GM08714 (cell line): ENCODE data around the gene AGAP1.

Source experiments
- H3K4me3 ChIP-seq: fragments of 200-500 bp; sonication (Bioruptor generic); 2 replicates; pipeline ENCODE4 v1.5.1; 2014; ENCODE audit warnings: mild to moderate bottlenecking, low read length, inconsistent platforms
- ZNF274 ChIP-seq: IDR thresholded peaks from 2 replicates; pipeline ENCODE4 v1.6.1; 2012; ENCODE audit warnings: mild to moderate bottlenecking, low read depth, low read length

AGAP1 gene

GRCh38 chr2:235640926-235641723 lies 147.3 kb downstream of the AGAP1 start:
- no peak overlapping the region for H3K4me3 ChIP-seq

GRCh38 chr2:235641956-235642355 lies 148.1 kb downstream of the AGAP1 start:
- H3K4me3 ChIP-seq, result no peak overlapping the region
- no peak for TF ChIP-seq ZNF274

More at GRCh38 chr2:235640926-235641723, 147.3 kb downstream of the AGAP1 start:
- no peak for TF ChIP-seq ZNF274

- H3K4me3 ChIP-seq, result no peak overlapping the region
- no peak for TF ChIP-seq ZNF274
Observed at GRCh38 chr2:235642446-235643098, 148.7 kb downstream of the AGAP1 start.

DNA sequence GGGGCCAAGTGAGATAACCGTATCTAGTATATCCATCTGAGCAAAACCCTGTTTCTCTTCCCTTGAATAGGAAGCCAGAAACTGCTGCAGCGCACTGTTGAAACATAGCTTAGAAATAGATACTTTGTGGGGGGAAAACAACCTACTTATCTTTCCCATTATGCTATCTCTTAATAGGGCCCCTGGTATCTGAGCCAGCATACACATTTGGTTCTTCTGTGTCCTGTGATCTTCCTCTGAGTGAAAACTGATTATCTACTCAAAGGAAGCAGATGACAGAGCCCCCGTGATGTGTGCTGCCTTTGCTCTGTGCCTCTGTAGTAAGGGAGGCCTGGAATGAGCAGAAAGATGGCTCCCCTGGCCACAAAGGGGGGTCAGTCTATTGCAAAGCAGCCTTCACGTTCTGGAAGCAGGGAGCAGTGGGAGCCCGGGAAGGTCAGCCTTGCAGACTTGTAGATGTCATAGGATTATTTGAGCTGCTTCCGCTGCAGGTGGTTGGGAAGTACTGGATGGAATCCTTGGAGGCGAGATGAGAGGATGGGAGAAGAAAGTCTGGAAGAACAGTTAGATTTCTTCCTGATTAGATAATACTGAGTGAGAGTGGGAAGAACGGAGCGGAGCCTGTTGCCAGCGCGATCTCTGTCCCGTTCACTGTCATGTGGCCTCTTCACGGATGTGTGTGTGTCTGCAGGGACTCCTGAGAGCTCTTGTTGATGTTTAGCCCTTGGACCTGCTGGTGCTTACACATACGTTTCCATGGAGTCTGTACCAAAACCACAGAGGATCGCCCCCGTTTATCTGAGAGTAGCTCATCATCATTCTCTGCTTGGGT lies 150.1 kb downstream of the AGAP1 start:
- no peak for TF ChIP-seq ZNF274
- no peak overlapping the region for H3K4me3 ChIP-seq

DNA sequence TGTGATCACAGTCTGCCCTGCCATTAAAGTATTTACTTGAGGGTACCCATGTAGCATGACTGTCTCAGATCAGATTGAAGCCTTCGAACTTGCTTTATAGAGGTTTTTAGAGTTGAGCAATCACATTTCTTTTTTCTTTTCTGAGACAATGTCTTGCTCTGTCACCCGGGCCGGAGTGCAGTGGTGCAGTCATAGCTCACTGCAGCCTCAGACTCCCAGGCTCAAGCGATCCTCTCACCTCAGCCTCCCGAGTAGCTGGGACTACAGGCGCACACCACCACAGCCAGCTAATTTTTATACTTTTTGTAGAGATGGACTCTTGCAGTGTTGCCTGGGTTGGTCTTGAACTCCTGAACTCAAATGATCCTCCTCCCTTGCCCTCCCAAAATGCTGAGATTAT lies 153.4 kb downstream of the AGAP1 start:
- TF ChIP-seq ZNF274, result no peak
- no peak overlapping the region for H3K4me3 ChIP-seq

GRCh38 chr2:235647877-235648276 lies 154.0 kb downstream of the AGAP1 start:
- H3K4me3 ChIP-seq, result no peak overlapping the region
- TF ChIP-seq ZNF274, result no peak

DNA sequence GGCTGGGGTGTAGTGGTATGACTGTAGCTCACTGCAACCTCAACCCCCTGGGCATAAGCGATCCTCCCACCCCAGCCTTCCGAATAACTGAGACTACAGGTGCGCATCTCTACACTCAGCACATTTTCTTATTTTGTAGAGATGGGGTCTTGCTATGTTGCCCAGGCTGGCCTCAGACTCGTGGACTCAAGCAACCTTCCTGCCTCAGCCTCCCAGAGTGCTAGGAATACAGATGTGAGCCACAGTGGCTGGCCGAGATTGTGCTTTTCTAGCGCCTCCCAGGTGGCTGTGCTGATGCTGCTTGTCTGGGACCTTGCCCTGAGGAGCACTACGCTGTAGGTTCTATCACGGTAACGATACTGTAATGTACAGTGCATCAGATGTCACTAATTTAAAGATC lies 155.6 kb downstream of the AGAP1 start:
- TF ChIP-seq ZNF274, result no peak
- H3K4me3 ChIP-seq, result no peak overlapping the region

DNA sequence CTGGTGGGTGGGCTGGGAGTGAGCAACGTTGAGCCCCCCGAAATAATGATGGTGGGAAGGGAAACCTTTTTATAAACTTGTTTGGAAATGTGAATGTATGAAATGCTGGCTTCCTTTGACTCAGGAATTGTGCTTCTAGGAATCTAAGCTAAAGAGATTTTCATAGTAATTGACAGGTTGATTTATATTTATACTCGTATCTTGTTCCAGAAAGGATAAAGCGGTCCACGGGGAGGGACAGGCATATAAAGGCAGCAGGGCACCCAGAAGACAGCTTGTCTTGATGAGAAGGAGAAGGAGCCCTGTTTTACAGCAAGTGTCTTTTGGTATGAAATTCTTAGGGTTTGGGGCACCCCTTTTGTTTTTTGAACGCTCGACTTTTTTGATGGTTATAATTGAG lies 157.8 kb downstream of the AGAP1 start:
- no peak for TF ChIP-seq ZNF274
- no peak overlapping the region for H3K4me3 ChIP-seq

DNA sequence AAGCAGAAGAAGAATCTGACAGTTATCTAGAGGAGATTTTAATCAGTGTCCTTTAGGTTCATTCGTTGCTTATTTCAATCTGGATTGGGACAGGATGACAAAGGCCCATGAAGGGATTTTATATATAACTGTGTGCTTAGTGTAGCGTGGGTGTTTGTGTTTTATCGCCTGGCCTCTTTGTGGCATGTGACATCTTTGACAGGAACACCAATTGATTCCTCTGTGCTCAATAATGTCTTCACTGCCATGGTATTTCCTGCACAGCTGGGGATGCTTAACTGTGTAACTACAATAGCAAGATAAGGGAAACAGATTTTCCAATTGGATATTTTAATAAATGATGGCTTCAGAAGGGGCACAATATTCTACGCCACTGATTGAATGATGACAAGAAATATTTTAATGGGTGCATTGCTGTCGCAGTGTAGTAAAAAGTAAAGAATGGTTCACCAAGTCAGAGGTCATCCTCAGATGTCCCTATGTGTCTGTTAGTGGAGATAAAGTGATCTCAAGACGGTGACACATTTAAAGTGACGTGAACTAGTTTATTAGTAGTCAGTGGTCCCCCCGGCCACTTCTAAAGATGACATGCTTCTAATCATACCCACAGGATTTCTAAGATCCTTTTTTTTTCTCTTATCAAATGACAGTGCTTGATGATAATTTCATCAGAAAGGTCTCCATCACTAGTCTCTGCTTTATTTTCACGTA lies 160.4 kb downstream of the AGAP1 start:
- TF ChIP-seq ZNF274, result no peak

DNA sequence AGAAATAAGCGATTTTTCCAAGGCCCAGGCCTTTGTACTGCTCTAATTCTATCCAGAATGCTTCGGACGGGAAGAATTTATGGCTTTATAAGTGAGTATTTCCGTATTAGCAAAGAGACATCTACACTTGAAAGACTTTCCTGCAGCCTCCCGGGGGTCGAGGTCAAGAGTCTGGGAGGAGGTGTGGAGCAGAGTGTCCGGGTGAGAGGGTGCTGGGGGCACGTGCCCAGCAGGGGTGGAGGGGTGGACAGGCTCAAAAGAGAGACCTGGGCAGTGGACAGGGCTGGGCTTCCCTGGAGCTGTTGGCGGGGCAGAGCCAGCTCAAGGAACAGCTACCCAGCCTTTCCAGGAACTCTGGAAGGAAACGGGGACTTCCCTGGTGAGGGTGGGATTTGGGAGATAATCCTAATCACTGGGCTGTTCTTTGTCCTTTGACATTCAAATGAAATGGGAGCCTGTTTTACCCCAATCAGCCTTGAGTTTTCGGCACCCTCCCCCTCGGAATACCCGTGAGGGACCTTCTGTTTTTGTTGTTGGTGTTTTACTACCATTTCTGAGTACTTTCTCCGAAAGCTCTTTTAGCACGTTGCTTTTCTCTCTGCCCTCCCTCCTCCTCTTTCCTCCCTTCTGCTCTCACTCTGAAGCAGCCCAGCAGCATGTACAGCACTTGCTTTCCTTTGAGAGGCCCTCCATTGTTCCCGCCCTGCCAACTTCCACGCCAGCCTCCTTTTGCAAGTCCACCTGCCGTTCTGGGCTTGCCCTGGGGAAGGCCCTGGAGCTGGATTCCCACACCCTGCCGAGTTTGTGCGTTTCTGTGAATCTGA lies 164.7 kb downstream of the AGAP1 start:
- no peak for TF ChIP-seq ZNF274
- no peak overlapping the region for H3K4me3 ChIP-seq

More for the DNA sequence above, 160.4 kb downstream of the AGAP1 start:
- no peak overlapping the region for H3K4me3 ChIP-seq

GRCh38 chr2:235659767-235660322 lies 166.0 kb downstream of the AGAP1 start:
- no peak for TF ChIP-seq ZNF274
- H3K4me3 ChIP-seq, result no peak overlapping the region

- no peak for TF ChIP-seq ZNF274
- no peak overlapping the region for H3K4me3 ChIP-seq
Observed at GRCh38 chr2:235660484-235661082, 166.7 kb downstream of the AGAP1 start.
